Measurements from ENCODE around the gene PLB1. TPM values are rescaled to one million over a fixed set of nuclear protein-coding genes. Genes with fewer than 3 reads are reported as not detected.

Gene PLB1
- total and polyA plus RNA-seq, 8 donors = 0.45 to 18.8 (median 3.4) TPM

DNA sequence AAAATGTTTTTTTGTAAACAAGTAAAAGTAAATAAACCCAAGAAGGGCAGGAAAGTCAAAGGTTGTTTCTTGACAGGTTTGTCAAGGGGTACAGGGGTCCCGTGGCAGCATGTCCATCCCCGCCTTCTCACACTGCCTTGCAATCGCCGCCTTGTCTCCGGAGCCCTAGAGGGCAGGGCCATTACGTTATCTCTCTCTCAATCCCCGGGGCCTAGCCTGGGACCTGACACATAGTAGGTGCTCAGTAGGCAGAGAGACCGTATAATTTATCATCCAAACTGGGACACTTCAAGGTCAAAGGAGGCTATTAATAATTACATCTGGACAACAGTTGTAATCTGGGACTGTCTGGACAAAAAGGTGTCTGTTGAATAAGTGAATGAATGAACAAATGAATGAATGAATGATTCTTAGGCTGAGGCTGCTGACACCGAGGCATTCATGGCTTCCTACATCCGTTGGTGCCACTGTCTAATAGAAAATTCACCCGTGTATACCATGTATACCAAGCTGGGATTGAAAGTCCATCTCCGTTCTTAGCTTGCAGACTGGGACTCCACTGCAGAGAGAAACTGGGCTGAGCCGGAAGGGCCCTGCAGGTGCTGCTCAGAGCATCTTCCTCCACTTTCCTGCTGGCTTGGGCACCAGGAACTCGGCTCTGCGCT lies 44.8 kb upstream of the PLB1 start:
- Histone ChIP-seq H3K9me3 (no peaks in the 10 kb centered on the region), H3K4me3 (no peak overlapping the region), H3K27me3 (no peaks in the 10 kb centered on the region), H3K36me3 (no peaks in the 10 kb centered on the region), H3K27ac (no peak overlapping the region), H3K4me1 (peaks cover 0 to 25% (median 0%) of the 10 kb centered on the region in 4 donors)
- 83 to 89% (median 88%) methylated on average over 15 of the region's 15 CpGs for WGBS, 5 donors
- DNase-seq = no peak
- TF ChIP-seq, protein P1, sequence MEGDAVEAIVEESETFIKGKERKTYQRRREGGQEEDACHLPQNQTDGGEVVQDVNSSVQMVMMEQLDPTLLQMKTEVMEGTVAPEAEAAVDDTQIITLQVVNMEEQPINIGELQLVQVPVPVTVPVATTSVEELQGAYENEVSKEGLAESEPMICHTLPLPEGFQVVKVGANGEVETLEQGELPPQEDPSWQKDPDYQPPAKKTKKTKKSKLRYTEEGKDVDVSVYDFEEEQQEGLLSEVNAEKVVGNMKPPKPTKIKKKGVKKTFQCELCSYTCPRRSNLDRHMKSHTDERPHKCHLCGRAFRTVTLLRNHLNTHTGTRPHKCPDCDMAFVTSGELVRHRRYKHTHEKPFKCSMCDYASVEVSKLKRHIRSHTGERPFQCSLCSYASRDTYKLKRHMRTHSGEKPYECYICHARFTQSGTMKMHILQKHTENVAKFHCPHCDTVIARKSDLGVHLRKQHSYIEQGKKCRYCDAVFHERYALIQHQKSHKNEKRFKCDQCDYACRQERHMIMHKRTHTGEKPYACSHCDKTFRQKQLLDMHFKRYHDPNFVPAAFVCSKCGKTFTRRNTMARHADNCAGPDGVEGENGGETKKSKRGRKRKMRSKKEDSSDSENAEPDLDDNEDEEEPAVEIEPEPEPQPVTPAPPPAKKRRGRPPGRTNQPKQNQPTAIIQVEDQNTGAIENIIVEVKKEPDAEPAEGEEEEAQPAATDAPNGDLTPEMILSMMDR (IDR thresholded peaks at IDR 0.05) = no peak
- TF ChIP-seq POLR2AphosphoS5 (IDR thresholded peaks at IDR 0.05) (no peak), POLR2A (IDR thresholded peaks at IDR 0.05) (no peak), EP300 (IDR thresholded peaks at IDR 0.05) (no peak)
- intact Hi-C loops (cut with DNase I; ENCODE audit: low total_unique reads) = loop anchor here (5.0 kb wide), 1 partner anchor 744 kb away; no protein-coding TSS in a partner anchor

DNA sequence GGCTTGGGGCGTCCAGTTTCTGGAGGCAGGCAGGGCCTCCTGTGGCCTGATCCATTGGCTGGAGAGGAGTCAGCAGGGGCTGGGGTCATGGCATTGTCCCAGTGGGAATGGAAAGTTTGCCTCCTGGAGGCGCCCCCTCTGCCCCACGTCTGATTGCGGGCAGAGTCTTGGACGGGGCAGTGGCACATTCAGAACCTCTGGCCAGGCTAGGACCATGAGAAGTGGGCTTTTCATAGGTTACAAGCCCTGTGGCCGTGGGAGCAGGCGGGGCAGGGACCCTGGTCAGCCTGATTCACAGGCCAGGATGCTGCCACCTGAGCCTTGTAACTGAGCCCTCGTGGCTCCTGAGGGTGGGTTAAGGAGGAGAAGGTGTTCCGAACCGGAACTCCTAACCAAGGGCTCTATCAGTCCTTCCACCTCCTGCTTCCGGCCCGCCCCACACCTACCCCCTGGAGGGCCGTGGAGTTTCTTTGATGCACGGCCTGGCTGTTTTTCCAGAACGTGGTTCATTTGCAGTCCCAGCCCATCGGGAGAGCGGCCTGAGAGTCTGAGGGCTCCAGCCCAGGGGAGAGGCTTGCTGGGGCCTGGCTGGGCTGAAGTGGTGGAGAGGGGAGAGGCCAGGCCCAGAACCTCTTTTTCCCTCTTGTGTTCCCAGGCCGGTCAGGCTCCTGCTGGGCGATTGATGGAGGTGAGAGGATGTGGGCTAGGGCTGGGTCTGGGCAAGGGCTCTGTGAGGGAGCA lies 43.9 kb upstream of the PLB1 start:
- no peaks in the 10 kb centered on the region for H3K9me3 ChIP-seq
- 77 to 90% (median 90%) methylated on average over 17 to 19 of the region's 19 CpGs for WGBS, 5 donors
- no peaks in the 10 kb centered on the region for H3K36me3 ChIP-seq
- DNase-seq = no peak
- no peaks in the 10 kb centered on the region for H3K27me3 ChIP-seq
- H3K4me1 ChIP-seq = peaks cover 0 to 25% (median 0%) of the 10 kb centered on the region in 4 donors
- intact Hi-C loops (cut with DNase I; ENCODE audit: low total_unique reads) = loop anchor here (5.0 kb wide), 1 partner anchor 745 kb away; no protein-coding TSS in a partner anchor
- TF ChIP-seq POLR2A (IDR thresholded peaks at IDR 0.05) = no peak
- TF ChIP-seq, protein P1 (IDR thresholded peaks at IDR 0.05) = no peak
- TF ChIP-seq POLR2AphosphoS5 (IDR thresholded peaks at IDR 0.05) = no peak
- no peak for TF ChIP-seq EP300 (IDR thresholded peaks at IDR 0.05)
- H3K4me3 ChIP-seq = no peak overlapping the region
- no peak overlapping the region for H3K27ac ChIP-seq

DNA sequence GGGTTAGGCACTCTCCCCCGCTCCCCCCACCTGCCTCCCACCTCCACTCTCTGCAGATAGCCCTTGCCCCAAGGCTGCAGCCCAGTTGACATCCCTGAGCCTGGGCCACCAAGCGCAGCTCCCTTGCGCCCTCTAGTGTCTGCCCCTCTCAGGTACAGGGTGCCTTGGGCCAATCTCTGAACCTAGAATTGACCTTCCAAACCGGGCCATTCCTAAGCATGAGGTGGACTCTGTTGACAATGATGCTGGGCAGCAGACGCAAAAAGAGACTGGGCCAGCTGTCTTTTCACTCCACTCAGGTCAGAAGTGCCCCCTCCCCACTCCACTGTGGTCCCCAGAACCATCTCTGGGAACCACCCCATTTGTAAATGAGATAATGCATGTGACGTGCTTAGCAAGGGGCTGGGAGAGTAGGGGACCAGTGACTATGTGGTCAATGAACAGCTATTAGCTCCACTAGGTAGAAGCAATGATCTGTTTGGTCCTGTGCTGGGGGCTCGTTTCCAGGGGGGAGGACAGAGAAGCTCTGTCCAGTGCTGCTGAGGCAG lies 43.3 kb upstream of the PLB1 start:
- H3K4me3 ChIP-seq = no peak overlapping the region
- H3K36me3 ChIP-seq = no peaks in the 10 kb centered on the region
- no peaks in the 10 kb centered on the region for H3K27me3 ChIP-seq
- peaks cover 0 to 20% (median 0%) of the 10 kb centered on the region in 4 donors for H3K4me1 ChIP-seq
- H3K27ac ChIP-seq = no peak overlapping the region
- WGBS, 5 donors = 21 to 41% (median 25%) methylated on average over 5 to 7 of the region's 7 CpGs
- TF ChIP-seq EP300 (IDR thresholded peaks at IDR 0.05) = no peak
- TF ChIP-seq POLR2AphosphoS5 (IDR thresholded peaks at IDR 0.05) = peak in 1 of 3 donors; percentile 43
- TF ChIP-seq, protein P1 (IDR thresholded peaks at IDR 0.05) = peak in 6 of 7 experiments; percentile 20 to 94 (median 90)
- peak; percentile 81 to 82 for DNase-seq
- H3K9me3 ChIP-seq = no peaks in the 10 kb centered on the region
- intact Hi-C loops (cut with DNase I; ENCODE audit: low total_unique reads) = loop anchor here (5.0 kb wide), 1 partner anchor 745 kb away; no protein-coding TSS in a partner anchor

DNA sequence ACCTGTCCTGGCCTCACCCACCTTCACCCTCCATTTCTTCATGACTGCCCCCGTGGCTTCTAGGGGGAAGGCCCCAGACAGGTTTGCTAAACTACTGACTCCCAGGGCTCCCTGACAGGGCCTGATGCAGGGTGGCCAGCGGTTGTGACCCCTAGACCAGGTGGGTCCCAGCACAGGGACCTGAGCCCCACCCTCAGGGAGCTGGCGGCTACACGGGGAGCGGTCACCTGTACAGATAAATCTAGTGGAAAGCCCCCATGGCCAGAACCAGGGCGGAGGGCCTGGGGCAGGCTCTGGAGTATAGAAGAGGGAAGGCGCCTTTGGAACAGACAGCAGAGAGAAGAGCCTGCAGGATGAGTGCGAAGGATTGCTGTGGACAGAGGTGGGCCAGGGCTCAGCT lies 42.5 kb upstream of the PLB1 start:
- no peak overlapping the region for H3K27ac ChIP-seq
- H3K27me3 ChIP-seq = no peaks in the 10 kb centered on the region
- H3K4me3 ChIP-seq = no peak overlapping the region
- peaks cover 0 to 17% (median 0%) of the 10 kb centered on the region in 4 donors for H3K4me1 ChIP-seq
- TF ChIP-seq POLR2A (IDR thresholded peaks at IDR 0.05) = no peak
- TF ChIP-seq, protein P1 (IDR thresholded peaks at IDR 0.05) = no peak
- TF ChIP-seq EP300 (IDR thresholded peaks at IDR 0.05) = no peak
- no peak for TF ChIP-seq POLR2AphosphoS5 (IDR thresholded peaks at IDR 0.05)
- intact Hi-C loops (cut with DNase I; ENCODE audit: low total_unique reads) = loop anchor here (5.0 kb wide), 1 partner anchor 746 kb away; no protein-coding TSS in a partner anchor
- H3K36me3 ChIP-seq = no peaks in the 10 kb centered on the region
- H3K9me3 ChIP-seq = no peaks in the 10 kb centered on the region
- 89 to 94% (median 91%) methylated on average over 8 of the region's 8 CpGs for WGBS, 5 donors
- DNase-seq = no peak

Data from stomach (tissue), 9 donors.